RPMI8226 (cell line): Measurements from ENCODE around the gene MAN2A2.
"Not testable (repeated sequence)": the region's sequence is repeated elsewhere in the genome, so short reads cannot be mapped to it uniquely, and the experiment has no call there.

Experiments used
- DNase-seq: peaks from one replicate; pipeline ENCODE4 v3.0.0-alpha.2; 2015

The MAN2A2 gene

GRCh38 chr15:90905306-90906180 is 2.4 kb downstream of the MAN2A2 start:
- no peak for DNase-seq

GRCh38 chr15:90906181-90906849 is 3.2 kb downstream of the MAN2A2 start:
- no peak for DNase-seq

DNA sequence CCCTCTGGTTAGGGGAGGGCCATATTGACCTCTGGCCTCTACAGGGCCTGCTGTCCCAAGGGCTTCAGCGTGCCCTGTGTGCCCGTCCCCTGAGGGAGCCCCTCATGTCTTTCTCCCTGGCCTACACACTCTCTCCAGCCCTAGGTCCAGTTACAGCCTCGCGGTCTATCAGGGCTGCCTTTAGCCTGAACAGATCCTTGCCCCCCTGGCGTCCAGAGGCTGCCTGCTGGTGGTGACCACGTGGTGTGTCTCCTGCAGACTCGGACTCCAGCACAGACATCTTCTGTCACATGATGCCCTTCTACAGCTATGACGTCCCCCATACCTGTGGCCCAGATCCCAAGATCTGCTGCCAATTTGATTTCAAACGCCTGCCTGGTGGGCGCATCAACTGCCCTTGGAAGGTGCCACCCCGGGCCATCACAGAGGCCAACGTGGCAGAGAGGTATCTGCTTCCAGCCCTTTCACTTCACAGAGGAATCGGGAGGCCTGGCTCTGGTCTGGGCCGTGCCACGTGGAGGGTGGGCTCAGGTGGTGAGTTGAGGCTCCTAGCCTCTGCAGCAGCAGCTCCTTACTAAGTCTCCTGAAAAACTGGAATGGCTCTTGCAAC is 4.1 kb downstream of the MAN2A2 start:
- no peak for DNase-seq

DNA sequence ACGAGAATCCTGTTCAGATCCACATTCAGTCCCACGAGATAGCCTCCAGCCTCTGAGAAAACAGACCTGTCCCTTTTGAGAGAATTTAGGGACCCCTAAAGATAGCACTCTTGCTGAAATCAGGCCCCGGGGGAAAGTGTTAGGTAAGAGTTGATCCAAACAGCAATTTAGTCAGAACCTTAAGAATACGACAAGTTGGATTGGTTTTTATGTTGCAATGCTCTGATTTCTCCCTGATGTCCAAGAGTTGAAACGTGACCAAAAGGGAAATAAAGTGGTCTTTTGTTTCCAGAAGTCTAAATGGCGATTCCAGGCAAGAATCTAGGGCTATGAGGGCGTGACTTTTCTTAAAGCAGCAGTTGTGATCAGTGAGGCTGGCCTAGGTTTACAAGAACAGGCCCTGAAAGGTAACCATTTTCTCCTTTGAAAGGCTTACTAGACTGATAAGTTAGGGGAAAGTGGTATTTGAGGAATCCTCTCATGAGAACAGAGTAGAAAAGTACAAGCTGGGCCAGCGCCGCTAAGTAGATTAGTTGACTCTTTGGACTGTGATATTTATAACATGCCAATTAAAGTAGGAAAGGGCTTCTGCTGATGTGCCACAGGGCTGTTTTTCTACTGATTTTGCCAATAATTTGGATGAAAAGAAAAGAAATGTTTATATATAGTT is 4.9 kb downstream of the MAN2A2 start:
- DNase-seq = no peak

GRCh38 chr15:90909449-90909848 is 6.3 kb downstream of the MAN2A2 start:
- not testable (repeated sequence) for DNase-seq

GRCh38 chr15:90909976-90910375 is 6.9 kb downstream of the MAN2A2 start:
- DNase-seq = no peak

DNA sequence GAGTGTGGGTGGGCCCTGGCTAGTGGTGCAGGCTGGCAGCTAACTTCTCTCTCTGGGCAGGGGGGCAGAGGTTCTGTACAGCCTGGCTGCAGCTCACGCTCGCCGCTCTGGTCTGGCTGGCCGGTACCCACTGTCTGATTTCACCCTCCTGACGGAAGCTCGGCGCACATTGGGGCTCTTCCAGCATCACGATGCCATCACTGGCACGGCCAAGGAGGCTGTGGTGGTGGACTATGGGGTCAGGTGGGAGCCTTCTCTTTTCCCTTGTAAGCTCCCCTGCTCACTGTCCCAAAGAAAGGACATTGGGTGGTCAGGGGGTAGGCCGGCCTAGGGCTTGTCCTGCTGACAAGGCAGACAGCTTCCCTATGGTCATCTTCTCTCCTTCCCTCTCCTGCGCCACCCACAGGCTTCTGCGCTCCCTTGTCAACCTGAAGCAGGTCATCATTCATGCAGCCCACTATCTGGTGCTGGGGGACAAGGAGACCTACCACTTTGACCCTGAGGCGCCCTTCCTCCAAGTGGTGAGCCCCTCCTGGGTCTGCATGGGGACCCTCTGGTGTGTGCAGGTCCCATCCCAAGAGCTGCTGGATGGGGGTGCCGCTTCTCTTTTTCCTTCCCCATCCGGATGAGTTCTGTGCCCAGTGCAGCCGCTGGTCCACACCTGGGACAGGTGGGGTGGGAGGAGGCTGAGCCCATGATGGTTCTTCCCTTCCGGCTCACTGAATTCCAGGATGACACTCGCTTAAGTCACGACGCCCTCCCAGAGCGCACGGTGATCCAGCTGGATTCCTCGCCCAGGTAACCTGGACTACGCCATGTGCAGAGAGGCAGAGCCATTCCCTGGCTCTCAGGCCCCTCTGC is 7.6 kb downstream of the MAN2A2 start:
- no peak for DNase-seq

- DNase-seq = no peak
Observed at GRCh38 chr15:90911302-90911623, 8.2 kb downstream of the MAN2A2 start.

GRCh38 chr15:90911906-90912769 is 9.0 kb downstream of the MAN2A2 start:
- DNase-seq = no peak

DNA sequence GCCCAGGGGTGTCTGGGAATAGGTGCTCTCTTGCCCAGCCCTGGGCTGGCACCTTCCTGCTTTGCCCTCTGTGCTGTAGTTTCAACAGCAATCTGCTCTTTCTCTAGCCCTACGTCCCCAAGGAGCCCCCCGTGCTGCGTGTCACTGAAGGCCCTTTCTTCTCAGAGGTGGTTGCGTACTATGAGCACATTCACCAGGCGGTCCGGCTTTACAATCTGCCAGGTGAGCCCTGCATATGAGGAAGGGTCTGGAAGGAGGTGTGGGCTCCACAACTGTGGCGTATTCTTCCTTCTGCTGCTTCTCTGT is 9.6 kb downstream of the MAN2A2 start:
- DNase-seq = no peak

GRCh38 chr15:90913398-90913944 is 10.4 kb downstream of the MAN2A2 start:
- DNase-seq = no peak

GRCh38 chr15:90914305-90915080 is 11.4 kb downstream of the MAN2A2 start:
- DNase-seq = no peak

- no peak for DNase-seq
Observed at GRCh38 chr15:90915216-90915807, 12.2 kb downstream of the MAN2A2 start.

DNA sequence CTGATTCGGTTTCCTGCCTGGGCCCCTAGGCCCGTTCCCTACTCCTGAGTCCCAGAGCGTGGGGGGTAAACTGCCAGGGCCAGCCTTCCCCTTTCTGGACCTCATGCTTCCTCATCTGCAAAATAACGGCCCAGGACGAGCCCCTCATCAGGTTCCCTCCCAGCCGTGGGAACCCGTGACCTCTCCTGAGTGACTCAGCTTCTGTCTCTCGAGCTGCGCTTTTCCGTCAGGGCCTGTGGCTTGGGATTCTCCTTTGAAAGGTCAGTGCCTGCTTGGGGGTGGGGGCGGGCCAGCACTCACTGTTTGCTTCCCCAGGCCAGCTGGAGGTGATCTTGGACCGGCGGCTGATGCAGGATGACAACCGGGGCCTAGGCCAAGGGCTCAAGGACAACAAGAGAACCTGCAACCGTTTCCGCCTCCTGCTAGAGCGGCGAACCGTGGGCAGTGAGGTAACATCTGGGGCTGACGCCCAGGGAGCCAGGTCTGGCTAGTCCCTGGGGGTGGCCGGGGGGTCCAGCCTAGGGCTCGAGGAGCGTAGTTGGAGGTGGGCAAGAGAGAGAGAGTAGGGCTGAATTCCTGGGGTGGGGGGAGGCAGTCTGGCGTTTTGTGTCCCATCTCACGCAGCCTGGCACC is 12.8 kb downstream of the MAN2A2 start:
- no peak for DNase-seq

- no peak for DNase-seq
Observed at GRCh38 chr15:90916461-90916860, 13.4 kb downstream of the MAN2A2 start.

GRCh38 chr15:90917569-90917968 is 14.5 kb downstream of the MAN2A2 start:
- DNase-seq = no peak

DNA sequence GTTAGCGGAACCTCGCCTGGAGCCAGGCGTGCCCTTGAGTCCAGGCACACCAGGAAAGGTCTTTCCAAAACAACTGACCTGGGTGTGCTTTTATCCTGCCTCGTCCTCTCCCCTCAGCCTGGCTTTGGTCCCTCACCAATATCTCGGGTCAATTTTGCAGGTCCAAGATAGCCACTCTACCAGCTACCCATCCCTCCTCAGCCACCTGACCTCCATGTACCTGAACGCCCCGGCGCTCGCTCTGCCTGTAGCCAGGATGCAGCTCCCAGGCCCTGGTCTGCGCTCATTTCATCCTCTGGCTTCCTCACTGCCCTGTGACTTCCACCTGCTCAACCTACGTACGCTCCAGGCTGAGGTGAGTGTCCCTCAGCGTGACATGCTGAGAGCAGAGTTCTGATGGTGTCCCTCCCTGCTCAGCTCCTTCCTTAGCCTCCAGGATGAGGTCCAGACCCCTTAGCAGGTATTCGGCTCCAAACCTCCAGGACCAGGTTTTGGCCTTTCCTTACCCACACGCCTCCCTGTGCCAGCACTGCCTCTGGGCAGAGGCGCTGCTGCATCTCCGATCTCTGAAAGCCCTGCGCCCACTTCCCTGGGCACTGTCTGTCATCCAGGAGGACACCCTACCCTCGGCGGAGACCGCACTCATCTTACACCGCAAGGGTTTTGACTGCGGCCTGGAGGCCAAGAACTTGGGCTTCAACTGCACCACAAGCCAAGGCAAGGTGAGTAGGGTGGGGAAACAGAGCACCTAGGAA is 15.1 kb downstream of the MAN2A2 start:
- no peak for DNase-seq

DNA sequence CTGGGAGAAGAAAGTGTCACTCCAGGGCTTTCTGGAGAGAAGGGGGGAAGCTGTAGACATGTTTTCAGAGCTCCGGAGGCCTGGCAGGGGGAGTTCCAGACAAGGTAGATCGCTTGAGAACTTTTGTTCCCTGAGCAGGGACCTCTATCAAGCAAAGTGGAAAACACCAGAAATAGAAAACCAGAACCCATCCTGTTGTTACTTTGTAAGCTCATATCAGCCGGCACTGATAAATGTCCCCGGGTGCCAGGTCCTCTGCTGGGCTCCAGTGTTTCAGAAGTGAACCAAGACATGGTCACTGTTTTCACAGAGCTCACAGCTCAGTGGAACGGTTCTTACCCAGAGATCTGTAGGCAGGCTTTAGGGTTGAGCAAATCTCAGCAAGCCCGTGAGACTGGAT is 15.7 kb downstream of the MAN2A2 start:
- DNase-seq = no peak

- DNase-seq = no peak
Observed at GRCh38 chr15:90921887-90922286, 18.8 kb downstream of the MAN2A2 start.
